Spleen (tissue), 7 donors: ENCODE results near the gene OTX2.

Experiments used
- CTCF ChIP-seq, 11 experiments: fragments of 200-600 bp in 7 of 11; fragments of 450-650 bp in 4 of 11; sonication (generic) in 4 of 11; IDR thresholded peaks in 8 of 11; conservative IDR thresholded peaks in 3 of 11; 1 replicate in 7 of 11; 2 replicates in 4 of 11; pipeline versions ENCODE4 v1.4.0 to v1.8.0; 2016 to 2021; ENCODE audit warnings: antibody characterized with exemption in 11 of 11, inconsistent platforms in 4 of 11, mild to moderate bottlenecking in 1 of 11
- POLR2A ChIP-seq, 3 donors: fragments of 450-650 bp; IDR thresholded peaks; one replicate each; pipeline ENCODE4 v1.5.1; 2017; ENCODE audit warnings: antibody characterized with exemption in 3 of 3, mild to moderate bottlenecking in 1 of 3
- donor health status: DM: no; HTN: no; CAD: no; lungs with moderate emphysema.
- donor health status: DM: no; HTN: no; CAD: no.
- donor health status: DM: no; HTN: no; CAD: no.

GRCh38 chr14:56754921-56755320, 55.4 kb downstream of the OTX2 start:
- TF ChIP-seq CTCF (IDR thresholded peaks at IDR 0.05 in 8 of 11, conservative IDR thresholded peaks at IDR 0.05 in 3 of 11) (no peak), POLR2A (IDR thresholded peaks at IDR 0.05) (no peak)
